GM19240 (cell line): Measurements from ENCODE around the gene STRAP.

ENCODE experiments used
- DNase-seq: peaks from one replicate; pipeline ENCODE4 v3.0.0; 2011; ENCODE audit warnings: low spot score; ENCODE audit not compliant: insufficient read length

The STRAP gene

DNA sequence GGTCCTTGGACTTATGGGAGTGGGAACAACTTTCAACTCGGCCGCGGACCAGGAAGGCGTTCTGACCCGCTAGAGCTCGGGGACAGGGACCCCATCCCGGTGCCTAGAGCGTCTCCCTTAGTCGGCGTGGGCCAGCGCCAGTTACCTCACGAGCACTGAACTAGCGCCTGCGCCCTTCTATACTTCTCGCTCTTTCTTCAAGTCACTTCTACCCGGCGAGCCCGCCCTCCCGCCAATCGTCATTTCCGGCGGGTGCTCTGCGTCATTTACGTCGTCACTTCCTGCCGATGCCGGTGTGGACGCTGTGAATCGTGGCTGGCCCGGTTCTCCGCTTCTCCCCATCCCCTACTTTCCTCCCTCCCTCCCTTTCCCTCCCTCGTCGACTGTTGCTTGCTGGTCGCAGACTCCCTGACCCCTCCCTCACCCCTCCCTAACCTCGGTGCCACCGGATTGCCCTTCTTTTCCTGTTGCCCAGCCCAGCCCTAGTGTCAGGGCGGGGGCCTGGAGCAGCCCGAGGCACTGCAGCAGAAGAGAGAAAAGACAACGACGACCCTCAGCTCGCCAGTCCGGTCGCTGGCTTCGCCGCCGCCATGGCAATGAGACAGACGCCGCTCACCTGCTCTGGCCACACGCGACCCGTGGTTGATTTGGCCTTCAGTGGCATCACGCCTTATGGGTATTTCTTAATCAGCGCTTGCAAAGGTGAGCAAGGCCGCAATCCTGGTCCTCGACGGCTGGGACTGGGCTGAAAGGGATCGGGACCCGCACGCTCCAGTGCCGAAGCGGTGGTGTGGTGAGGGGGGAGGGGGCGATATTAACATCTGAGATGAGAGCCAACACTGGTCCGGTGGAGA, at the start of gene STRAP:
Gene STRAP, plus strand, starts transcription at position 270 of the 854 bp plus-strand sequence. Its CDS starts 321 bp downstream, at position 591.
- peak; percentile 79 for DNase-seq

DNA sequence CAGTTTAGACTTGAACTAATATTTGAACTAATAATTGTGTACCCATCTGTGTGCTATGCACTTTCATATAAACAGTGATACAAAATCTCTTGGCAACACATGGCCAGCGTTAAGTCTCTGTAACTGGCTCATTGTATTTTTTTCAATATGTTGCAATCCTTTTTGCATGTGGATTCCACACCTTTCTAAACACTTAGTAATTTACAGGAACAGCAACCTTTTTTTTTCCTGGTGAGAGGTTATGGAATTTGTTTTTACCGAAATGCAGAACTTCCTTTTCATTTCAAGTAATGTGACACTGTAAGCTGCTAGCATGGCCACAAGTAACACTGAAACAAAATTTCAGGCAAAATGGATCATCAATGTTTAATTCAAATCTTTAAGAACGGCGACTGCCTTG, 47.6 kb upstream of the STRAP start:
- DNase-seq, result no peak

DNA sequence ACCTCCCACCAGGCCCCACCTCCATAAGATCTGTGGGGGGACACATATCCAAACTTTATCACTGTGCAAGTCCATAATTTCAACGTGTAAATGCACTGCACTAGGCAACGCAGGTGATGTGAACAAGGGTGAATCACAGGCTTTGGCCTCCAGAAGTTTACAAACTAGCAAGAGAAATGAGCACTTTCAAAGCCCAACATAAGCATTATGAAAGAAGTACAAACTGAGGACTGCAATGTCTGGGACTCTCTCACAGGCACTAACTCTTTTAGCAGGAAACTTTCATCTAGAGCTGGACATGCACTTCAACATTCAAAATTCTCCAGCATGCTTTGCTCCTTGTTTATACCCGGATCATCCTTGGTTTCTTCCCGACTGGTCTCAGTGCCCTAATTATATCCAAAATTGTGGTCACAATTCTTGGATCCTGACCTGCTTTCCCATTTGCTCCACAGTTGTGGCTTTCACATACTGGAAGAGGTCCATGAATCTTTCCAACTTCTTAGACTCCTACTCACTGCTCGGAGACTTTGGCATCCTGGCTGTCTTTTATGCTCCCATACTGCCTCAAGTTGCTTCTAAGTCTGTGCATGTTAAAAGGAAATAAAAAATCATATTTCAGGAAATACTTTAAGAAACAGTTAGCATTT, 44.9 kb upstream of the STRAP start:
- no peak for DNase-seq

DNA sequence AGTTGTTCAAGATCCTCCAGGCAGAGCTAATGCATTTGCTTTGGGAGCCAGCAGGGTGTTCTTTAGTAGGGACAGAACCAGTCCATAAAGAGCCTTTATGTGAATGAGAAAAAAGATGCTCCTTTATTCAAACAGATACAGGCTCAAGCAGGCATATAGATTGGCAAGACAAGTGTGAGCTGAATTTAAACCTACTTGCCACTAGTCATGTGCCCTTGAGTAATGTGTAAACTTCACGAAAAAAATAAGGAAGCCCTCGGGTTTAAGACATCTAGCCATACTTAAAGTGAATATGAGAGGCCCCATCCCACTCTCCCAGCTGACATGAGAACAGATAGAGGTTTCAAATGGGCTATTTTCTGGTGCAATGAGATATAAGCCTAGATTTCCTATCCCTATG, 43.1 kb upstream of the STRAP start:
- DNase-seq, result no peak

- DNase-seq, result no peak
These were observed 42.5 kb upstream of the STRAP start for GRCh38 chr12:15839682-15840081.

DNA sequence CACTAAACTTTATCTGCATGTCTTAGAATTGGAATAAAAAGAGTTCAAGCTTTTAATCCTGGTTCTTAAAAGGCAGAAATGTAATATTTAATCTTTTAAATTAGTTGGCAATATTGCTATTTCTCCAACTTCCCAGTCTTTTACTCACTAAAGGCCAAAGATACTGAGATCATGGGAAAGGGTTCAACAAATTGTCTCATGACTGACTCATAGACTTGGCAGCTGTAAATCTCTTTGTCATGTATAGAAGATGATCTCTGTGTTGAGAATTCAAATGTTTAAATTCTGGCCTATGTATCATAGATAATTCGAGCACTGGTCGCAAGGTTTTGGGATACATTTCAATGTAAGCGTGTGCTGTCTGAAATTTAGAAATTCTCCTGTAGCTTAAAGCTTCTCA, 40.1 kb upstream of the STRAP start:
- DNase-seq, result no peak

- DNase-seq, result no peak
These were observed 35.3 kb upstream of the STRAP start for GRCh38 chr12:15846887-15847286.

- DNase-seq, result no peak
These were observed 33.6 kb upstream of the STRAP start for GRCh38 chr12:15848606-15849005.

- DNase-seq, result no peak
These were observed 31.1 kb upstream of the STRAP start for GRCh38 chr12:15851045-15851620.

DNA sequence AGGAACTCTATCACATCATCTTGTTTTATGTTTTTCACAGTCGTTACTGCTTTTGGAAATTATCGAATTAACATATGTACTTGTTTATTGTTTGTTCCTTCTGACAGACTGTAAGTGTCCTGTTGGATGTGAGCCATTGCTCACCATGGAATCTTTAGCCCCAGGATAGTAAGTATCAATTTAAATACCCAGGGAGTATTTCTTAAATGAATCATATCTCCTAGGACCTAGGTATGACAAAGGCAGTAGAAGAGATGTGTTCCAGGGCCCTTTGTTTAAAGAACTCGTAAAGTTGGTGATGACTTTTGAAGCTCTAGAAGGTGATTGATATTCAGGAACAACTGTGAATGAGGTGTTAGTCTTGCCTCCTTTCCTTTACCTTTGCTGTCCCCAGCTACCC, 30.3 kb upstream of the STRAP start:
- DNase-seq, result no peak

DNA sequence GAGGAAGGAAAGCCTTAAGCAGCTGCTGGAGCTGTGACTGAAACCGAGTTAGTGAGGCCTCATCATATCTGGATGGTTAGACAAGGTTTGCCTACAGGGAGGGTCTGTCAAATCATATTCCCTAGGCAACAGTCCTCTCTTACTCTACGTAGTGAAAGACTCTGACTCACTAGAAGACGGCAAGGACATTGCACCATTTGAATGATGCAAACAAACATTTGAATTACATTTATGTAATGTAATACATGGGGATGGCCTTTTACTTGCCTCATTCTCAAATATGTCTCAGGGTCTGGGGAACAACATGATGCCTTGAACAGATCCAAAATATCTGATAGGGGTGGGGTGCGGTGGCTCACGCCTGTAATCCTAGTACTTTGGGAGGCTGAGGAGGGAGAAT, 29.8 kb upstream of the STRAP start:
- no peak for DNase-seq

DNA sequence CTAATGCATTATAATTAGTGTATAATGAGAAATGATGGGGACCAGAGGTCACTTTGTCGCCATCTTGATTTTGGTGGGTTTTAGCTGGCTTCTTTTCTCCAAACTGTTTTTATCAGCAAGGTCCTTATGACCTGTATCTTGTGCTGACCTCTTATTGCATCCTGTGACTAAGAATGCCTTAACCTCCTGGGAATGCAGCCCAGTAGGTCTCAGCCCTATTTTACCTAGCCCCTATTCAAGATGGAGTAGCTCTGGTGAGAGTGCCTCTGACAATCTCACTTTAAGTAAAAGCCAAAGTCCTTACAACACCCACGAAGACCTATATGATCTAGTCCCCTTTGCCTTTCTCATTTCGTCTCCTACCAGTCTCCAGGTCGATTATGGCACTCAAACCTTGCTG, 28.3 kb upstream of the STRAP start:
- no peak for DNase-seq

GRCh38 chr12:15854916-15855315, 27.3 kb upstream of the STRAP start:
- no peak for DNase-seq

GRCh38 chr12:15855646-15856045, 26.5 kb upstream of the STRAP start:
- DNase-seq, result no peak

DNA sequence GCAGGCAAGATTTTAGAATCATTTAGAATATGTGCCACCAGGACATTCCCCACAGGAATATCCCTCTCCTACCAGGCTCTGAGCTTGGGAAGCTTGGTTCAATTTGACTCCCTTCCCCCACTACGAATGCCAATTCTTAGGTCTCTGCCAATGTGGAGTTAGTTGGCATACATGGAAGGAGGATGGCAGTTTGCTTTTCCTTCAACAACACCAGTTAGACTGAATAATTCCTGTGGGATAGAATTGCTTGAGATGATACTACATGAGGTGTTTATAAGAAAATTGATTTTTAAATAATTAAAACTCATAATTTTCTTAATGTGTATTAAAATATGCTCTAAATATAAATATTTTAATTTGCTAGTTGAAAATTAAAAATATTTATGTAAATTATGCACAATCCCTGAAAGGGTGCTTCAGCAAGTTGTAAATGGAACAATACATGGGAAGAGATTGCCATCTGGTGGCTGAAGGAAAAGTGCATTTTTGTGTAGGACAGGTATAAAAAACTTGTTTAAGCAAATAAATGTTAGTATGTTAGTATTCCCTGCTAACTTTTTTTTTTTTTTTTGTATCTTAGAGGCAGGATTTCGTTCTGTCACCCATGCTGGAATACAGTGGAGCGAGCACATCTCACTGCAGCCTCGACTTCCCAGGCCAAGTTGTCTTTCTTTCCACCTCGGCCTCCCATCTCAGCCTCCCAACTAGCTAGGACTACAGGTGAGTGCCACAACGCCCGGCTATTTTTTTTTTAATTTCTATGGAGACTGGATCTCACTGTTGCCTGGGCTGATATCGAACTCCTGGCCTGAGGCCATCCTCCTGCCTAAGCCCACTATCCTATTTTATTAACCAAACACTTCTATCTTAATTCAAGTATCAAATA, 25.8 kb upstream of the STRAP start:
- no peak for DNase-seq

GRCh38 chr12:15858353-15858752, 23.8 kb upstream of the STRAP start:
- DNase-seq, result no peak

- no peak for DNase-seq
These were observed 23.1 kb upstream of the STRAP start for GRCh38 chr12:15859116-15859515.

GRCh38 chr12:15861404-15861803, 20.8 kb upstream of the STRAP start:
- DNase-seq, result no peak

DNA sequence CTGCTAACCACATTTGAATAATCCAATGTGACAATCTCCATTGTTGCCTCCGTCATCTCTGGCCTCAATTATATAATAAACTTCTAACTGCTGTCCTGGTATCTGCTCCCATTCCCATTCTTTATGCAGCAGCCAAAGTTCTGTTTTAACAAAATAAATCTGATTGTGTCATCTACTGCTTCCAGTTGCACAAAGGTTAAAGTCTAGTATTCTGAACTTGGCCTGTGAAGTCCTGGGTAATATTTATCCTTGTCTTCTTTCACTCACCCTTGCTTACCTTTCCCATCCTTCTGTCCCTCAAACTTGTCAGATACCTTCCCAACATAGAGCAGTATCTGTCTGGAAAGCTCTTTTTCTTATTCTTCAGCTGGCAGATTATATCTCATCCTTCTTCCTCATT, 19.3 kb upstream of the STRAP start:
- no peak for DNase-seq

GRCh38 chr12:15863372-15863771, 18.8 kb upstream of the STRAP start:
- no peak for DNase-seq

DNA sequence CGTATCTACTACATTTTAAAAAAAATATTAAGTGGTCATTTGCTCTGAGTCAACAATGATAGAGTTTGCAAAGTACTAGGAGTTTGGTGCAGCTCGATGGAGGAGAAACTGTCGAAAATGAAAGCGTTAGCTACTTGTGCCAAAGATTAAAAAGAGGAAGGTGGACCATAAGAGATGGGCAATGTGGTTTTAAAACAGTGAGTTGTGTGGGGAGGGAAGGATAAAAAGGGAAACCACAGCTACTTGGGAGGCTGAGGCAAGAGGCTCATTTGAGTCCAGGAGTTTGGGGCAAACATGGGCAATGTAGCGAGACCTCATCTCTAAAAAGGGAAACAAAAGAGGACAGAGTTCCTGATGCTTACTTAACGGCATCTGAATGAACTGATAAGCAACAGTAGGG, 18.2 kb upstream of the STRAP start:
- DNase-seq, result no peak

GRCh38 chr12:15868186-15868585, 14.0 kb upstream of the STRAP start:
- no peak for DNase-seq
